GM13977 (cell line): Measurements from ENCODE around the gene ROBO1.
A peak's percentile ranks its signal among the peaks of the same experiment; 100 is the strongest.

Experiments used
- DNase-seq: peaks from one replicate; pipeline ENCODE4 v3.0.0; 2012; ENCODE audit warnings: low spot score
- in situ Hi-C: fragments of 300-500 bp; cut with MboI; formaldehyde crosslinking; loops from one replicate; pipeline ENCODE4 v1.12.0; 2022; ENCODE audit warnings: low sequenced_read_pairs, low pct_unique_long_range_greater_than_20kb, mixed read lengths, inconsistent platforms; ENCODE audit not compliant: unreplicated experiment
- TF ChIP-seq, protein P1 (sequence below): IDR thresholded peaks from 2 replicates; pipeline ENCODE4 v1.5.1; 2012; ENCODE audit warnings: mild to moderate bottlenecking, control low read depth; ENCODE audit not compliant: insufficient read depth; ENCODE audit errors: extremely low read depth, missing control alignments

The ROBO1 gene

GRCh38 chr3:78741066-78741645 lies 1026.6 kb downstream of the ROBO1 start:
- TF ChIP-seq, protein P1, sequence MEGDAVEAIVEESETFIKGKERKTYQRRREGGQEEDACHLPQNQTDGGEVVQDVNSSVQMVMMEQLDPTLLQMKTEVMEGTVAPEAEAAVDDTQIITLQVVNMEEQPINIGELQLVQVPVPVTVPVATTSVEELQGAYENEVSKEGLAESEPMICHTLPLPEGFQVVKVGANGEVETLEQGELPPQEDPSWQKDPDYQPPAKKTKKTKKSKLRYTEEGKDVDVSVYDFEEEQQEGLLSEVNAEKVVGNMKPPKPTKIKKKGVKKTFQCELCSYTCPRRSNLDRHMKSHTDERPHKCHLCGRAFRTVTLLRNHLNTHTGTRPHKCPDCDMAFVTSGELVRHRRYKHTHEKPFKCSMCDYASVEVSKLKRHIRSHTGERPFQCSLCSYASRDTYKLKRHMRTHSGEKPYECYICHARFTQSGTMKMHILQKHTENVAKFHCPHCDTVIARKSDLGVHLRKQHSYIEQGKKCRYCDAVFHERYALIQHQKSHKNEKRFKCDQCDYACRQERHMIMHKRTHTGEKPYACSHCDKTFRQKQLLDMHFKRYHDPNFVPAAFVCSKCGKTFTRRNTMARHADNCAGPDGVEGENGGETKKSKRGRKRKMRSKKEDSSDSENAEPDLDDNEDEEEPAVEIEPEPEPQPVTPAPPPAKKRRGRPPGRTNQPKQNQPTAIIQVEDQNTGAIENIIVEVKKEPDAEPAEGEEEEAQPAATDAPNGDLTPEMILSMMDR: peak; percentile 21
- no peak for DNase-seq
- in situ Hi-C loops: no loop called here

DNA sequence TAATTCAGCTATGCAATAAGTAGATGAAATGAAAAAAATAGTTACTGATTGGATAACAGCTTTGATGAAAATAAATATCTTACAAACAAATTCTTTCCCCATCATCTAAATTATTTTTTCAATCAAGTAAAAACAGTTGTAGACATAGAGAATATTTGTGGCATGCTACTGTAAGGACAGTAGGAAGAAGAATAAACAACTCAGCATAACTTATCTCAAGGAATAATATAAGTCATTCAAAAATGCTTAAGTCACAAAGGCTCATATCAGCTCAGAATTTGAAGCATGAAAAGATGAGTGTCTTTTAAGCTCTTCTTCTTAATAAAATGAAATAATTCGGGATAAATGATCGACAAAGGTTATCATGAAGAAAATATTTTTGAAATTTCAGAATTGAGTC lies 1029.0 kb downstream of the ROBO1 start:
- in situ Hi-C loops: no loop called here
- TF ChIP-seq, protein P1: no peak
- no peak for DNase-seq

DNA sequence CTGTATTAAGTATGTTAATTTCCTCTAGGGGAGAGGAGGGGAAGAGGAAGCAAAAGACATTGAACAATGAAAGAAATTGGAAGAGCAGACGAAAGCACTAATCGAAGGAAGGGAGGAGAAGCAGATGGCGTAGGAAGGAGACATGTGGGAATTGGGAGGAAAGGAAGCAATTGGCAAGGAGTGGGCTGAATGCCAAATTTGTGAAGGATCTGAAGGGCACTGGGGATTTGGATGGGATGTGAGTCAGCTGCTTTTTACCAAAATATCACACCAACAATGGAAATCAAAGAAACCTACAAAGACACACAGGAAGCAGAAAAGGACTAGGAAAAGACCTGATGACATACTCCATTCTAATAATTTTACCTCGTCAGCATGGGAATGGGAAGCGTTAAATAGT lies 1029.8 kb downstream of the ROBO1 start:
- TF ChIP-seq, protein P1: no peak
- no peak for DNase-seq
- in situ Hi-C loops: no loop called here

DNA sequence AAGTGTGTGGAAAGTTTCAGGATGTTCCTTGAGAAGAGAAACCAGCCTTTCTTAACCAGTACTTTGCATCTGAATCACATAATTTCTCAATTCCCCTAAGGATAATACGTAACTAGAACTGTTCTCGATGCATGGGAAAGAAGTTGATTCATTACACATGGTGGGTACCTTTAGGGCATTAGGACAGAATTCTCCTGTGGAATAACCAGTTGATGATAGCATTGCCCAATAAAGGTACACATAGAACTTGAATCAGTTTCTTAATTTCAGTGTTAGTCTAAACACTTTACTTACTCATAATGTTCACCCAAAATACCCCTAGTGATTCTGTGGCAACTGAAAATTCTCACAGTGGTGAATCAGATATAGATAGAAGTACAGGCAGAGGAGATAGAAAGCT lies 1030.9 kb downstream of the ROBO1 start:
- in situ Hi-C loops: no loop called here
- TF ChIP-seq, protein P1: no peak
- DNase-seq: peak; percentile 5

GRCh38 chr3:78734048-78734637 lies 1033.7 kb downstream of the ROBO1 start:
- in situ Hi-C loops: no loop called here
- DNase-seq: no peak
- TF ChIP-seq, protein P1: no peak

GRCh38 chr3:78732893-78733292 lies 1034.9 kb downstream of the ROBO1 start:
- TF ChIP-seq, protein P1: no peak
- no peak for DNase-seq
- in situ Hi-C loops: no loop called here

- TF ChIP-seq, protein P1: no peak
- in situ Hi-C loops: no loop called here
- no peak for DNase-seq
These were observed 1035.3 kb downstream of the ROBO1 start for GRCh38 chr3:78732471-78732870.
